Gastroesophageal sphincter (tissue), 3 donors: ENCODE measurements around the gene PET100.

Source experiments
- CTCF ChIP-seq, 4 experiments: fragments of 200-600 bp in 2 of 4; fragments of 450-650 bp in 2 of 4; sonication (generic) in 1 of 4; IDR thresholded peaks; one replicate each; pipeline ENCODE4 v1.5.1; 2017 to 2019; ENCODE audit warnings: antibody characterized with exemption in 4 of 4, mild to moderate bottlenecking in 2 of 4, moderate library complexity in 2 of 4
- EP300 ChIP-seq: sonication (generic); formaldehyde crosslinking; IDR thresholded peaks from one replicate; pipeline ENCODE4 v1.6.1; 2017; ENCODE audit warnings: antibody characterized with exemption, mild to moderate bottlenecking
- POLR2AphosphoS5 ChIP-seq: sonication (generic); formaldehyde crosslinking; IDR thresholded peaks from one replicate; pipeline ENCODE4 v1.6.1; 2017; ENCODE audit warnings: antibody characterized with exemption

DNA sequence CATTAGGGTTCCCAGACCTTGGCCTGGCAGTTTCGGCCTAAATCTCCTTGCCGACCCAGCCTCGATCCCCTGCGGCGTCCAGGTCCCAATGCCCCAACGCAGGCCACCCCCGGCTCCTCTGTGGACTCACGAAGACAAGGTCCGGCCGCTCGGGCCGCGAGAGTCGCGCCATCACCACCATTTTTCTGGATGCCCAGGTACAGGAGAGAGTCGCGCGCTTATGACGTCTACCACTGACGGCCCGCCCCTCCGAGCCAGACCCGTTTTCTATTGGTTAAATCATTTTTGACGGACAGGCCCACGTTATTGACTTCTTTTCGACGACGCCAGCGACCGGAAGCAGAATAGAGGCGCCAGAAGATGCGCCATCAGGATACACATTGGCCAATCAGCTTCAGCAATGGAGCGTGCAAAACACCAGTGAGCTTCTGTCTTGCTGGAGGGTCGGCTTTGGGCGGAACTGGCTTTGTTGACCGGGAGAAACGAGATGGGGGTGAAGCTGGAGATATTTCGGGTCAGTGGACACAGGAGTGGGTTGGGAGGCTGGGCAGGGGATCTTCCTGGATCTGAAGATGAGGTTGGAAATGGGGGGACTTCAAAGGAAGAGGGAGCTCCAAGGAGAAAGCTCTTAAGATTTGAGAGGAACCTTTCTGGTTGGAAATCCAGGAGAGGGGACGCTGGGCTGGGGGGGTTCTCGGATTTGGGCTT, at the start of gene PET100, which contains the start of gene XAB2:
- peak in 1 of 4 experiments; percentile 6 for TF ChIP-seq CTCF (IDR thresholded peaks at IDR 0.05)
- peak; percentile 74 for TF ChIP-seq POLR2AphosphoS5
- no peak for TF ChIP-seq EP300
